Effector CD4-positive, alpha-beta T cell (primary cell): ENCODE data around the gene ATAD3C.
"Not testable (repeated sequence)": the region's sequence is repeated elsewhere in the genome, so short reads cannot be mapped to it uniquely, and the experiment has no call there.

Experiments
- DNase-seq: peaks from one replicate; pipeline ENCODE4 v3.0.0-alpha.2; 2020

The ATAD3C gene

DNA sequence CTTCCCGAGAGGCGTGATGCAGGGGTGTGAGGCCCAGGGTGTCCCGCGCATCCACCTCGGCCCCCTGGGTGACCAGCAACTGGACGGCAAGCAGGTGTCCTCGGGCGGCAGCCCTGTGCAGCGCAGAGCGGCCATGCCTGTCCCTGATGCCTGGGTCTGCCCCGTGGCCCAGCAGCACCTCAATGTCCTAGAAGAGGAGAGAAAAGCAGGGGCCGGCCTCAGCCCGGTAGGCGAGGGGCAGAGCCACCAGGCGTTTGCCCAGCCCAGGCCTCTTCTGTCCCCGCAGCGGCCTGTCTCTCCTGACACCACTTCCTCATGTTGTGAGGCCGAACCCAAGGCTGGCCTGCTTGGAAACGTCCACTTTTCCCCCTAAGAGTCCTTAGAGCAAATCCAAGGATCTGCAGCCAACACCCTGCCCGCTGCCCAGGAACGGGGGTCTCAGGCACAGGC, 30.1 kb upstream of the ATAD3C start:
- no peak for DNase-seq

- DNase-seq, result no peak
These were observed 29.5 kb upstream of the ATAD3C start for GRCh38 chr1:1419813-1420653.

GRCh38 chr1:1420654-1421141, 28.8 kb upstream of the ATAD3C start:
- no peak for DNase-seq

- DNase-seq, result no peak
These were observed 28.2 kb upstream of the ATAD3C start, which contains the start of gene ANKRD65 for GRCh38 chr1:1421147-1421906. Gene ANKRD65, minus strand, starts transcription at chr1:1421276. Its CDS starts 271 bp downstream, at chr1:1421005.

GRCh38 chr1:1421907-1422464, 27.5 kb upstream of the ATAD3C start:
- no peak for DNase-seq

- no peak for DNase-seq
These were observed 26.8 kb upstream of the ATAD3C start for GRCh38 chr1:1422465-1423244.

- DNase-seq, result no peak
These were observed 26.3 kb upstream of the ATAD3C start for GRCh38 chr1:1423245-1423597.

DNA sequence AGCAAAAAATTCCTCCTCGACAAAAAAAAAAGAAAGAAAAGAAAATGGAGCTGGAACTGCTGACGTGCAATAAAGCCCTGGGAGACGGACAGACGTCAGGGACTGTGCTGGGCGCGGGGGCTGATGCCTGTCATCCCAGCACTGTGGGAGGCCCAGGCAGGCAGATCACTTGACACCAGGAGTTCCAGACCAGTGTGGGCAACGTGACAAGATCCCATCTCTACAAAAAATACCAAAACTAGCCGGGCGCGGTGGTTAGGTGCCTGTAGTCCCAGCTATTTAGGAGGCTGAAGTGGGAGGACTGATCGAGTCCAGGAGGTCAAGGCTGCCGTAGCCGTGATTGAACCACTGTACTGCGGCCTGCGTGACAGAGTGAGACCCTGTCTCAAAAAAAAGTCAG, 24.8 kb upstream of the ATAD3C start:
- DNase-seq, result no peak

DNA sequence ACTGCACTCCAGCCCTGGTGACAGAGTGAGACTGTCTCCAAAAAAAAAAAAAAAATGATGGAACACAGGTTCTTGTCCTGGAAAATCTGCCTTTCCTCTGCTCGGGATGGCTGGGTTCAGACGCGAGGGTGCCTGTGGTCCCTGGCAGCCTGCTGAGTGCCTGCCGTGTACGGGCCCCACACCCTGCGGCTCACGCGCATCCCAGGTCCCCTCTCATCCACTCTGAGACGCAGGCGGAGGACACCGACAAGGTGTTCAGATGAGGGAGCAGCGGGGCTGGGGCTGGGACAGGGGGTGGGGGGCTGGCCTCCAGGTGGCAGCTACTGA, 24.1 kb upstream of the ATAD3C start:
- DNase-seq, result no peak

GRCh38 chr1:1425753-1426495, 23.6 kb upstream of the ATAD3C start:
- no peak for DNase-seq

DNA sequence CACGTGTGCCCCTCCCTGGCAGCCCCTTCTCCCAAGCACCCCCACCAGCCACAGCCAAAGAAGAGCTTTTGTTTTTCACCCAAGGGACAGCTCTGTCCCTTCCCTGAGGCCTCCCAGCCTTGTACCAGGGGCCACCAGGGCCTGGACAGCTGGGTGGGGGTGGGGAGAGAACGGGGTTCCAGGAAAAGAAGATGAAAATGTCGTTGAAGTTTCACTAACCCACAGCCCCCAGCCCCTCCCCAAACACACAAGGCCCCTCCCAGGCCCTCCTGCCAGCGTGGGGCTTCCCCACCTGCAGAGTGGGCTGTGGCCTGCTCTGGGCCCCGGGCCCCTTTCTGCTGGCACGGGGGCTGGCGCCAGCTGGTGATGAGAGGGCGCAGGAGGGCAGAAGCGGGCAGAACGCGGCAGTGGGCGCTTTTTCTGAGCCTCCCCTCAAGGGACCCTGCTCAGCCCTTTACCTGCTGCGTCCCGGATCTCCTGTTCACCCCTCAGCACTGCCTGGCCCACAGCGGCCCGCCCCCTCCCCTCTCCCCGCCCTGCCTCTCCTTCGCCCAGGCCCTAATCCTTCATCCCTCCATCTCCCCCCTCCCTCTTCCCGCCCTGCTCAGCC, 22.9 kb upstream of the ATAD3C start:
- no peak for DNase-seq

DNA sequence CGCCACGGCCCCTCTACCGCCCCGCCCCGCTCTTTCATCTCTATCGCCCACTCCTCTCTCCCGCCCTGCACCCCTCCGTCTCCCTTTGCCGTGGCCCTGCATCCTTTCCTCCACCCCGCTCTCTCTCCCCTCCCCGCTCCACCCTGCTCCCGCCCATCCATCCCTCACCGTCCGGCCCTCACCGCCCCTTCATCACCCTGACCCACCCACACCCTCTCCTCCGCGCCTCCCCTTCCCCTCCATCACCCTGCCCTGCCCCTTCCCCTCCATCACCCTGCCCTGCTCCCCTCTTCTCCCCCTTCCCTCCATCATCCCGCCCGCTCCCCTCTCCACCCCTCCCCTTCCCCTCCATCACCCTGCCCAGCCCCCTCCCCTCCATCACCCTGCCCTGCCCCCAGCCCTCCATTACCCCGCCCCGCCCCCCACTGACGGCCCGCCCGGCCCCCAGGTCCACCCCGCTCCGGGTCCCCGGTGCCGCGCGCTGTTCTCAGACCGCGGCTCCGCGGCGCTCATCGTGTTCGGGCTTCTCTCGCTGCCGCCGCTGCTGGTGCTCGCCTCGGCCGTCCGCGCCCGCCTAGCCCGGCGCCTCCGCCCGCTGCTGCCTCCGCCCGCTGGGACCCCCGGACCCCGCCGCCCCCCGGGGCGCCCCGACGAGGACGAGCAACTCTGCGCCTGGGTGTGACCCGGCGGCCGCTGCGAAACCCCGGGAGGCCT, 22.2 kb upstream of the ATAD3C start:
- no peak for DNase-seq

GRCh38 chr1:1427820-1428148, 21.7 kb upstream of the ATAD3C start:
- no peak for DNase-seq

GRCh38 chr1:1428174-1428573, 21.3 kb upstream of the ATAD3C start:
- DNase-seq, result no peak

GRCh38 chr1:1428967-1429366, 20.5 kb upstream of the ATAD3C start:
- DNase-seq, result not testable (repeated sequence)

DNA sequence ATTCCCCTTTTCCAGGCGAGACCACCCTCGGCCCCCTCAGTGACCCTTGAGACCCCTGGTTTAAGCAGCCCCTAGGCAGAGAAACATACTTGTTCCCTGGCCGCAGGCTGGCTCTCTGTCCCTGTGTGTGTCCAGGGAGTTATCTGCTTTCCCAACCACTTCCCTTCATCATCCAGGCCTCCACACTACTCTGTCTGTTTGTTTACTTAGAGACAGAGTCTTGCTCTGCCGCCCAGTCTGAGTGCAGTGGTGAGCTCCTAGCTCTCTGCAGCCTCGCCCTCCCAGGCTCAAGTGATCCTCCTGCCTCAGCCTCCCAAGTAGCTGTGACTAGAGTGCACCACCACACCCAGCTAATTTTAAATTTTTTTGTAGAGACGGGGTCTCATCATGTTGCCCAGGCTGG, 19.8 kb upstream of the ATAD3C start:
- no peak for DNase-seq

DNA sequence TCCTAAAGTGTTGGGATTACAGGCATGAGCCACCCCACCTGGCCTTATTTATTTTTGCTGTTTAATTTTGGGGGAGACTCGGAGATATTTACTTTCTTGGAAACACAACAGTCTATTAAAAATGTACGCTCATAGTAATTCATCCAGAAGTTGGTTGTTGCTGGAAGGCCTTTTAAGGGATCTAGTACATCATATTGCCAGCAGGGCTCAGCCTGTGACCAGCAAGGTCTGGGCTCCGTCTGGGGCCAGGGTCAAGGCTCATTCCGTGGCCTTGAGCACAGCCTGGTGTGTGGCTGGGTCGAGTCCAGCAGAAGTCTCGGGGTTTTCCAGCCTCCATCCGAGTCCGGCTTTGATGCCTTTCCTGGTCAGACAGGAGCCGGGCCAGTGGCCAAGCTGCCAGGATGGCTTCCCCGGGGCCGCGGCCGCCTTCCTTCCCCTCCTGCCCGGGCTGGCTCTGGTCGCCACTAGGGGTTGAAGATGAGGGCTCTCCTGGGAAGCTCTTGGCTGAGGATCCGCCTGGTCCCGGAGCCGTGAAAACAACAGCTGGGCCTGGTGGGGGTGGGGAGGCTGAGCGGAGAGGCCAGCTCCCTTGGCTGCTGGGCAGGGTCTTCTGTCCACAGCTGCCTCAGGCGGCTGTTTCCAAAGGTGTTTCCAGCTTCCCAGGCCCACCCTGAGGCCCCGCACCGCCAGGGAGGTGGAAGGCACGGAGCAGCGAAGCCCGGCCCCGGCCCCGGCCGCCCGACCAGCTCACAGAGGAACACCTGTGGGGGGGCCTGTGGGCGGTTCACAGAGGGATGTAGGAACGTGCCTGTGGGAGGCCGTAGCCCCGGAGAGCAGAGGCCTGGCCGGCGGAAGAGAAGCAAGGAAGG, 19.1 kb upstream of the ATAD3C start:
- DNase-seq, result no peak

DNA sequence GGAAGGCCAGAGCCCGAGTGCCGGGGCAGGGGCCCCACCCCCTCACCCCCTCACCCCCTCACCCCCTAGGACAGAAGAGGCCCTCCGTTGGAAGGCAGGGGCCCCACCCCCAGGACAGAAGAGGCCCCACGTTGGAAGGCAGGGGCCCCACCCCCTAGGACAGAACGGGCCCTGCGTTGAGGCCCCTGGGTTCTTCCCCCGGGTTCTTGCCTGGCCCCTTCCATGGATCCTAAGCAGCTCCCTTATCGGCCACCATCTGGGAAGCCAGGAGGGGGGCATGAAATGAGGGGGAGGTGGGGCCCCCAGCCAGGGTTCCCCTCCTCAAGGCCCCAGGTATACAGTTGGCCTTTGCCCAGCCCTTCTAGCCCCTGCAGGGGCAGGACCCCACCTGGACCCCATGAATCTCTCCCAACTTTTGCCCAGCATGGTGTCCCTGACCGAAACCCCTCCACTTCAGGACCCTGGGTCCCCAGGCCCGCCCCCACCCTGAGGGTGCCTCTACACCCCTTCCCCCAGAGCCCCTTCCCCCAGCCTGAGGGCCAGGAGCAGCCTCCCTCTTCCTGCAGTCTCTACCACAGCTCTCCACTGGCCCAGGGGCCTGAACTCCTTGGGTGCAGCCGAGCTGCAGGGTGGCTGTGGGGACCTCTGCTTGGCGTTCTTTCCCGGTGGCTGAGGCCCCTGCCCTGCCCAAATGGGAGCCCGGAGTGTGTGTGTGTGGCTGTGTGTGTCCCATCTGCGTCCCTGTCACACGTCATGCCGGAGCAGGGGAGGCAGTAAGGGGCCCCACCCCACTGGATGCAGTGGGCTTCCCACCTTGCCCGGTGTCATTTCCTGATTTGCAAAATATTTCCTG, 18.3 kb upstream of the ATAD3C start:
- DNase-seq, result no peak

DNA sequence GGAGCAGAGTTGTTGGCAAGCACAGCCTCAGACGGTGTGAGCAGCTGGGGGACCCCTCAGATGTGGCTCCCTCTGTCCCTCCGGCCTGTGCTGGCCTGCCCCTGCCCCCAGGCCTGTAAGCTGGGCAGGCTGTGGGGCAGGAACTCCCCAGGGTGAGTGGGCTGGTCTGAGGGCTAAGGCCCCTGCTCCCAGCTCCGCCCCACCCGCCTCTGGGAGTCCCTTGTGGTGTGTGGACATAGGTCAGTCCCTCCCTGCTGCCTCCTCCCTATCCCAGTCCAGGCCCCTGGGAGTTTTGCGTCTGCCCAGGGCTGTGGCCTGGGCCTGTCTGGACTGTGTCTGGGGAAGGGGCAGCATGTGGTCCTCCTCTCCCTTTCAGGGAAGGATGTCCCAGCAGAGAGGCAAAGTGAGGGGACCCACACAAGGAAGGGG, 17.6 kb upstream of the ATAD3C start:
- DNase-seq, result no peak
